ENCODE measurements around the gene COL28A1.

DNA sequence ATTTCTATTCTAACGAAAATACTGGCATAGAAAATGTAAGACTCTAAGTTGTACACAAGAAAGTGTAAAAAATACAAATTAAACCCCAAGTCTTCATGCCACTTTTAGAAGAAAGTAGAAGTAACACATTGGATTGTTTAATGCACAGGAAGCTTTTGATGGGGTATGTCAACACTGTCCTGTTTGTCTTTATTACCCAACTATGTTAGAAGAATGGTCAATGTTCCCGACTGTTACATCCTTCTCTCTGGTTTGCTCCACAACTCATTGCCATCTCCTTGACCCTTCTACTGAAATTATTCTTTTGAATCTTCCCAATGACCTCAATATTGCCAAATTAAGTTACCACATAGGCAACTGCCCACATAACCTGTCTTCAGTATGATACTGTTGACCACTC is 35.8 kb downstream of the COL28A1 start:
- TF ChIP-seq, protein P1, sequence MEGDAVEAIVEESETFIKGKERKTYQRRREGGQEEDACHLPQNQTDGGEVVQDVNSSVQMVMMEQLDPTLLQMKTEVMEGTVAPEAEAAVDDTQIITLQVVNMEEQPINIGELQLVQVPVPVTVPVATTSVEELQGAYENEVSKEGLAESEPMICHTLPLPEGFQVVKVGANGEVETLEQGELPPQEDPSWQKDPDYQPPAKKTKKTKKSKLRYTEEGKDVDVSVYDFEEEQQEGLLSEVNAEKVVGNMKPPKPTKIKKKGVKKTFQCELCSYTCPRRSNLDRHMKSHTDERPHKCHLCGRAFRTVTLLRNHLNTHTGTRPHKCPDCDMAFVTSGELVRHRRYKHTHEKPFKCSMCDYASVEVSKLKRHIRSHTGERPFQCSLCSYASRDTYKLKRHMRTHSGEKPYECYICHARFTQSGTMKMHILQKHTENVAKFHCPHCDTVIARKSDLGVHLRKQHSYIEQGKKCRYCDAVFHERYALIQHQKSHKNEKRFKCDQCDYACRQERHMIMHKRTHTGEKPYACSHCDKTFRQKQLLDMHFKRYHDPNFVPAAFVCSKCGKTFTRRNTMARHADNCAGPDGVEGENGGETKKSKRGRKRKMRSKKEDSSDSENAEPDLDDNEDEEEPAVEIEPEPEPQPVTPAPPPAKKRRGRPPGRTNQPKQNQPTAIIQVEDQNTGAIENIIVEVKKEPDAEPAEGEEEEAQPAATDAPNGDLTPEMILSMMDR (optimal IDR thresholded peaks at IDR 0.05 in 1 of 3, IDR thresholded peaks at IDR 0.05 in 1 of 3, conservative IDR thresholded peaks at IDR 0.05 in 1 of 3; ENCODE audit: extremely low read depth in 1 of 3, insufficient read depth in 2 of 3, low read length in 3 of 3) = no peak
- no peak for TF ChIP-seq EZH2 (IDR thresholded peaks at IDR 0.05; ENCODE audit: low read length)
